HEK293 (cell line): ENCODE data around the gene UNC5CL.
A peak's percentile ranks its signal among the peaks of the same experiment; 100 is the strongest.

Source experiments
- CTCF ChIA-PET: fragments of 350-600 bp; formaldehyde crosslinking; extraction: SDS; loops from one replicate; lab custom pipeline; 2021; ENCODE audit warnings: antibody characterized with exemption; lab: Yijun Ruan, JAX
- POLR2A ChIA-PET: fragments of 300-600 bp; formaldehyde crosslinking; extraction: SDS; loops from one replicate; lab custom pipeline; 2020; ENCODE audit warnings: antibody characterized with exemption, inconsistent platforms; lab: Yijun Ruan, JAX
- H3K27ac ChIP-seq: fragments of 200-500 bp; sonication (Bioruptor generic); 2 replicates; pipeline ENCODE4 v1.5.1; 2014; ENCODE audit warnings: low read depth, low read length, control low read depth, inconsistent platforms; ENCODE audit errors: extremely low read depth
- H3K36me3 ChIP-seq, 2 experiments: fragments of 200-500 bp in 1 of 2; sonication (Bioruptor generic) in 1 of 2; 1 replicate in 1 of 2; 2 replicates in 1 of 2; pipeline ENCODE4 v1.5.1; 2014 to 2017; ENCODE audit warnings: inconsistent platforms in 2 of 2, low read length in 2 of 2; ENCODE audit not compliant: control insufficient read depth in 2 of 2, insufficient read depth in 1 of 2
- H3K4me1 ChIP-seq: fragments of 200-500 bp; sonication (Bioruptor generic); 2 replicates; pipeline ENCODE4 v1.5.1; 2014; ENCODE audit warnings: mild to moderate bottlenecking, low read length, inconsistent platforms; ENCODE audit not compliant: control insufficient read depth, insufficient read depth
- H3K4me3 ChIP-seq: 2 replicates; pipeline ENCODE4 v1.5.1; 2011; ENCODE audit warnings: low read depth, mild to moderate bottlenecking, control low read depth, low read length, moderate library complexity
- H3K9me3 ChIP-seq: fragments of 200-500 bp; sonication (Bioruptor generic); 2 replicates; pipeline ENCODE4 v1.5.1; 2014; ENCODE audit warnings: low read depth, low read length, inconsistent platforms; ENCODE audit not compliant: control insufficient read depth, insufficient read depth
- EGR2 ChIP-seq: fragments of 450-650 bp; formaldehyde crosslinking; IDR thresholded peaks from 2 replicates; pipeline ENCODE4 v1.5.1; 2016; ENCODE audit warnings: low read depth, missing biosample characterization, missing genetic modification characterization
- GFI1B ChIP-seq: fragments of 450-650 bp; formaldehyde crosslinking; IDR thresholded peaks from 2 replicates; pipeline ENCODE4 v1.5.1; 2016; ENCODE audit warnings: missing biosample characterization, missing genetic modification characterization
- GLIS1 ChIP-seq: fragments of 450-650 bp; formaldehyde crosslinking; IDR thresholded peaks from 2 replicates; pipeline ENCODE4 v1.5.1; 2016; ENCODE audit warnings: missing biosample characterization, missing genetic modification characterization
- SCRT1 ChIP-seq: fragments of 450-650 bp; formaldehyde crosslinking; IDR thresholded peaks from 2 replicates; pipeline ENCODE4 v1.5.1; 2016; ENCODE audit warnings: missing biosample characterization, missing genetic modification characterization, borderline replicate concordance
- TCF7L2 ChIP-seq: IDR thresholded peaks from 2 replicates; pipeline ENCODE4 v1.6.1; 2011; ENCODE audit warnings: low read depth, mild to moderate bottlenecking, inconsistent platforms, low read length, moderate library complexity, borderline replicate concordance
- TRIM28 ChIP-seq: IDR thresholded peaks from 2 replicates; pipeline ENCODE4 v1.6.1; 2011; ENCODE audit warnings: low read length, control low read depth, borderline replicate concordance
- ZFHX2 ChIP-seq: fragments of 450-650 bp; formaldehyde crosslinking; conservative IDR thresholded peaks from 2 replicates; pipeline ENCODE4 v1.5.1; 2016; ENCODE audit warnings: missing biosample characterization, missing genetic modification characterization
- ZFP41 ChIP-seq: fragments of 450-650 bp; formaldehyde crosslinking; IDR thresholded peaks from 2 replicates; pipeline ENCODE4 v1.5.1; 2016; ENCODE audit warnings: missing biosample characterization, missing genetic modification characterization, borderline replicate concordance
- ZFP69B ChIP-seq: fragments of 450-650 bp; formaldehyde crosslinking; IDR thresholded peaks from 2 replicates; pipeline ENCODE4 v1.5.1; 2016; ENCODE audit warnings: missing biosample characterization, missing genetic modification characterization
- ZNF138 ChIP-seq: fragments of 450-650 bp; formaldehyde crosslinking; IDR thresholded peaks from 2 replicates; pipeline ENCODE4 v1.5.1; 2016; ENCODE audit warnings: missing biosample characterization, missing genetic modification characterization, borderline replicate concordance
- ZNF140 ChIP-seq: fragments of 450-650 bp; formaldehyde crosslinking; IDR thresholded peaks from 2 replicates; pipeline ENCODE4 v1.5.1; 2016; ENCODE audit warnings: missing biosample characterization, missing genetic modification characterization
- ZNF175 ChIP-seq: fragments of 450-650 bp; formaldehyde crosslinking; IDR thresholded peaks from 2 replicates; pipeline ENCODE4 v1.5.1; 2016; ENCODE audit warnings: missing biosample characterization, missing genetic modification characterization
- ZNF202 ChIP-seq: fragments of 450-650 bp; formaldehyde crosslinking; IDR thresholded peaks from 2 replicates; pipeline ENCODE4 v1.5.1; 2016; ENCODE audit warnings: missing biosample characterization, missing genetic modification characterization, borderline replicate concordance
- ZNF292 ChIP-seq: fragments of 450-650 bp; formaldehyde crosslinking; IDR thresholded peaks from 2 replicates; pipeline ENCODE4 v1.5.1; 2016; ENCODE audit warnings: low read depth, missing biosample characterization, missing genetic modification characterization, borderline replicate concordance
- ZNF37A ChIP-seq: fragments of 450-650 bp; IDR thresholded peaks from 2 replicates; pipeline ENCODE4 v1.5.1; 2018; ENCODE audit warnings: missing biosample characterization, missing genetic modification characterization
- ZNF394 ChIP-seq: fragments of 450-650 bp; formaldehyde crosslinking; IDR thresholded peaks from 2 replicates; pipeline ENCODE4 v1.5.1; 2016; ENCODE audit warnings: missing biosample characterization, missing genetic modification characterization, mild to moderate bottlenecking, moderate library complexity, borderline replicate concordance
- ZNF585B ChIP-seq: fragments of 450-650 bp; formaldehyde crosslinking; IDR thresholded peaks from 2 replicates; pipeline ENCODE4 v1.5.1; 2016; ENCODE audit warnings: missing biosample characterization, missing genetic modification characterization
- ZNF610 ChIP-seq: fragments of 450-650 bp; formaldehyde crosslinking; IDR thresholded peaks from 2 replicates; pipeline ENCODE4 v1.5.1; 2016; ENCODE audit warnings: missing biosample characterization, missing genetic modification characterization, borderline replicate concordance
- ZNF660 ChIP-seq: fragments of 450-650 bp; IDR thresholded peaks from 2 replicates; pipeline ENCODE4 v1.5.1; 2018; ENCODE audit warnings: missing biosample characterization, mild to moderate bottlenecking, missing genetic modification characterization
- ZNF664 ChIP-seq: fragments of 450-650 bp; formaldehyde crosslinking; IDR thresholded peaks from 2 replicates; pipeline ENCODE4 v1.5.1; 2016; ENCODE audit warnings: missing biosample characterization, missing genetic modification characterization
- ZNF670 ChIP-seq: fragments of 450-650 bp; formaldehyde crosslinking; IDR thresholded peaks from 2 replicates; pipeline ENCODE4 v1.5.1; 2016; ENCODE audit warnings: missing biosample characterization, missing genetic modification characterization, low read depth
- TF ChIP-seq, protein P1 (sequence below): fragments of 450-650 bp; formaldehyde crosslinking; IDR thresholded peaks from 2 replicates; pipeline ENCODE4 v1.5.1; 2016; ENCODE audit warnings: missing biosample characterization, missing genetic modification characterization, low read depth
- TF ChIP-seq, protein P2 (sequence below): fragments of 450-650 bp; formaldehyde crosslinking; IDR thresholded peaks from 2 replicates; pipeline ENCODE4 v1.5.1; 2016; ENCODE audit warnings: missing biosample characterization, missing genetic modification characterization
- TF ChIP-seq, protein P3 (sequence below): fragments of 450-650 bp; formaldehyde crosslinking; IDR thresholded peaks from 2 replicates; pipeline ENCODE4 v1.5.1; 2016; ENCODE audit warnings: missing biosample characterization, missing genetic modification characterization
- TF ChIP-seq, protein P4 (sequence below): fragments of 450-650 bp; formaldehyde crosslinking; IDR thresholded peaks from 2 replicates; pipeline ENCODE4 v1.5.1; 2016; ENCODE audit warnings: missing biosample characterization, missing genetic modification characterization
- TF ChIP-seq, protein P5 (sequence below): fragments of 450-650 bp; formaldehyde crosslinking; IDR thresholded peaks from 2 replicates; pipeline ENCODE4 v1.5.1; 2017; ENCODE audit warnings: missing biosample characterization, missing genetic modification characterization

Gene UNC5CL

DNA sequence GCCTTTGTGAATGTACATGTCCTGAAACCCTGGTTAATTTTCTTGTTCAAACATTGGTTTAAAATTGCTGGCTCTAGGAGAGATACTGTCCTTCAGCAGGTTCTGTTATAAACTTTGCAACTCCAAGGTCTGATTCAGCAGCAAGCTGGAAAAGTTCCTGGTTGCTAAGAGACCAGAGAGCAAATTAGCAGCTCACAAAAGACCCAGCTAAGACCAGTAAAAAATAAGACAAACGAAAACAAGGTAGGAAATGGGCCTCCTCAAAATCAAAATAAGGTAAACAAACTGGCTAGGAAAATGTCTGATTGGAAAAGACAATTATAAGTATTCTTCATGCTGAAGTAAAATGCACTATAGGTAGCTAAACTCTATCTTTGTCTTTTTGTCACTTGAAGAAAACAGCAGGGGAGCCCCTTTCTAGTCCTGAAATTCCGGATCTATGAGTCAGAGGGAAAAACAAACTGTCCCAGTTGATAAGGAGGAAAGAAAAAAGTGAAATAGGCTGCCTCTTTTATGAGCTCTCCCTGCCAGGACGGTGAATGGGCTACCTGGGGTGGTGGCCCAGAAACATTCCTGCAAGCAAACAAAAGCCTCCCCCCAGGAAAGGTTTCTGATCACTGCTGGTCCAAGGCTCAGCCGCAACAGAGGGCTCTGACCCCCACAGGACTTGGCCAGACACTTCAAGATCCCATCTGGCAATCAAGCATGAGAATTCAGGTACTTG, 41.6 kb downstream of the UNC5CL start (continued):
- TF ChIP-seq, protein P1, sequence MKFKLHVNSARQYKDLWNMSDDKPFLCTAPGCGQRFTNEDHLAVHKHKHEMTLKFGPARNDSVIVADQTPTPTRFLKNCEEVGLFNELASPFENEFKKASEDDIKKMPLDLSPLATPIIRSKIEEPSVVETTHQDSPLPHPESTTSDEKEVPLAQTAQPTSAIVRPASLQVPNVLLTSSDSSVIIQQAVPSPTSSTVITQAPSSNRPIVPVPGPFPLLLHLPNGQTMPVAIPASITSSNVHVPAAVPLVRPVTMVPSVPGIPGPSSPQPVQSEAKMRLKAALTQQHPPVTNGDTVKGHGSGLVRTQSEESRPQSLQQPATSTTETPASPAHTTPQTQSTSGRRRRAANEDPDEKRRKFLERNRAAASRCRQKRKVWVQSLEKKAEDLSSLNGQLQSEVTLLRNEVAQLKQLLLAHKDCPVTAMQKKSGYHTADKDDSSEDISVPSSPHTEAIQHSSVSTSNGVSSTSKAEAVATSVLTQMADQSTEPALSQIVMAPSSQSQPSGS (tag by site-specific recombination), result no peak
- TF ChIP-seq EGR2 (tag by site-specific recombination), result no peak
- TF ChIP-seq ZNF202 (tag by site-specific recombination), result no peak
- no peak for TF ChIP-seq ZNF670 (tag by site-specific recombination)
- no peak for TF ChIP-seq ZFHX2 (tag by site-specific recombination)
- no peak for TF ChIP-seq ZFP69B
- TF ChIP-seq, protein P2, sequence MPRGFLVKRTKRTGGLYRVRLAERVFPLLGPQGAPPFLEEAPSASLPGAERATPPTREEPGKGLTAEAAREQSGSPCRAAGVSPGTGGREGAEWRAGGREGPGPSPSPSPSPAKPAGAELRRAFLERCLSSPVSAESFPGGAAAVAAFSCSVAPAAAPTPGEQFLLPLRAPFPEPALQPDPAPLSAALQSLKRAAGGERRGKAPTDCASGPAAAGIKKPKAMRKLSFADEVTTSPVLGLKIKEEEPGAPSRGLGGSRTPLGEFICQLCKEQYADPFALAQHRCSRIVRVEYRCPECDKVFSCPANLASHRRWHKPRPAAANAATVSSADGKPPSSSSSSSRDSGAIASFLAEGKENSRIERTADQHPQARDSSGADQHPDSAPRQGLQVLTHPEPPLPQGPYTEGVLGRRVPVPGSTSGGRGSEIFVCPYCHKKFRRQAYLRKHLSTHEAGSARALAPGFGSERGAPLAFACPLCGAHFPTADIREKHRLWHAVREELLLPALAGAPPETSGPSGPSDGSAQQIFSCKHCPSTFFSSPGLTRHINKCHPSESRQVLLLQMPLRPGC (tag by site-specific recombination), result peak; percentile 52; the same call in 1 of the 2 replicates
- TF ChIP-seq, protein P3, sequence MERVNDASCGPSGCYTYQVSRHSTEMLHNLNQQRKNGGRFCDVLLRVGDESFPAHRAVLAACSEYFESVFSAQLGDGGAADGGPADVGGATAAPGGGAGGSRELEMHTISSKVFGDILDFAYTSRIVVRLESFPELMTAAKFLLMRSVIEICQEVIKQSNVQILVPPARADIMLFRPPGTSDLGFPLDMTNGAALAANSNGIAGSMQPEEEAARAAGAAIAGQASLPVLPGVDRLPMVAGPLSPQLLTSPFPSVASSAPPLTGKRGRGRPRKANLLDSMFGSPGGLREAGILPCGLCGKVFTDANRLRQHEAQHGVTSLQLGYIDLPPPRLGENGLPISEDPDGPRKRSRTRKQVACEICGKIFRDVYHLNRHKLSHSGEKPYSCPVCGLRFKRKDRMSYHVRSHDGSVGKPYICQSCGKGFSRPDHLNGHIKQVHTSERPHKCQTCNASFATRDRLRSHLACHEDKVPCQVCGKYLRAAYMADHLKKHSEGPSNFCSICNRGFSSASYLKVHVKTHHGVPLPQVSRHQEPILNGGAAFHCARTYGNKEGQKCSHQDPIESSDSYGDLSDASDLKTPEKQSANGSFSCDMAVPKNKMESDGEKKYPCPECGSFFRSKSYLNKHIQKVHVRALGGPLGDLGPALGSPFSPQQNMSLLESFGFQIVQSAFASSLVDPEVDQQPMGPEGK (tag by site-specific recombination), result peak; percentile 84
- no peak; the same call in 1 of the 2 replicates for TF ChIP-seq TCF7L2
- TF ChIP-seq ZNF175 (tag by site-specific recombination), result no peak
- no peak for TF ChIP-seq ZNF610
- TF ChIP-seq ZNF292 (tag by site-specific recombination), result no peak
- peak; percentile 42; the same call in 1 of the 2 replicates for TF ChIP-seq ZNF660 (tag by site-specific recombination)
- TF ChIP-seq, protein P4, sequence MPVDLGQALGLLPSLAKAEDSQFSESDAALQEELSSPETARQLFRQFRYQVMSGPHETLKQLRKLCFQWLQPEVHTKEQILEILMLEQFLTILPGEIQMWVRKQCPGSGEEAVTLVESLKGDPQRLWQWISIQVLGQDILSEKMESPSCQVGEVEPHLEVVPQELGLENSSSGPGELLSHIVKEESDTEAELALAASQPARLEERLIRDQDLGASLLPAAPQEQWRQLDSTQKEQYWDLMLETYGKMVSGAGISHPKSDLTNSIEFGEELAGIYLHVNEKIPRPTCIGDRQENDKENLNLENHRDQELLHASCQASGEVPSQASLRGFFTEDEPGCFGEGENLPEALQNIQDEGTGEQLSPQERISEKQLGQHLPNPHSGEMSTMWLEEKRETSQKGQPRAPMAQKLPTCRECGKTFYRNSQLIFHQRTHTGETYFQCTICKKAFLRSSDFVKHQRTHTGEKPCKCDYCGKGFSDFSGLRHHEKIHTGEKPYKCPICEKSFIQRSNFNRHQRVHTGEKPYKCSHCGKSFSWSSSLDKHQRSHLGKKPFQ (tag by site-specific recombination), result no peak
- TF ChIP-seq GFI1B (tag by site-specific recombination), result peak; percentile 70

DNA sequence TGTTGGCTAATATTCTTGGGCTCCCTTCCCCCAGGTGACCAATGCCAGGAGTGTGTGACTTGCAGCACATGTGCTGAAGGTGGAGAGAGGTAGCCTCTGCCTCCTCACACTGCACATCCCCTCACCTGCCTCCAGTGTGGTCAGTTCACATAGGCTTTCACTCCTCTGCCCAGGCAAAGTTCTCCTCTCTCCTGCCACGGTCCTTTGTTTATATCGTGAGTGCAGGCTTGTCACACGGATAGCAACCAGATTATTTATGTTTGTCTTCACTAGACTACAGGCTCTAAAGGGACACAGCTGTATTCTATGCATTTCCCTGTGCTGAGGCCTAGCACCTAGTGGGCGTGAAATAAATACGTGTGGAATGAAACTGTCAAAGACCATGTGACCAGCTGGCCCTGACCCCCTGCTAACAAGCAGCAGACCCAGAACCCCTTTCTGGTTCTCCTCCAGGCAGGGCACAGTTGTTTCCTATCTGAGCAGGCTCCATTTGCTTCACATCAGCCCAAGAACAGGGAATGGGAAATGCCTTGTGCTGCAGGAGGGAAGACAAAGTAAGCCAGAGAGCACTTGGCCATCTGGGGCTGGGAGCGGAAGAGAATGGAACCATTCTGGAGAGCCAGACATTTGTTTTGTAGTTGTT, 42.3 kb downstream of the UNC5CL start:
- ChIA-PET CTCF (interaction anchor here (0.7 to 4.9 kb wide), 6 partner anchors 18 to 107 kb away, joined by 3 to 40 read pairs (median 14); no protein-coding TSS in a partner anchor), POLR2A (interaction anchor here (0.8 to 1.8 kb wide), 2 partner anchors 8 to 76 kb away, joined by 3 to 8 read pairs; partner anchors contain the start of genes NFYA and OARD1)
- H3K36me3 ChIP-seq, result no peaks in the 10 kb centered on the region
- no peaks in the 10 kb centered on the region for H3K9me3 ChIP-seq
- H3K4me1 ChIP-seq, result peaks cover 20% of the 10 kb centered on the region
- H3K4me3 ChIP-seq, result no peak overlapping the region
- peak overlapping the region; percentile 70 for H3K27ac ChIP-seq
- TF ChIP-seq ZNF664 (tag by site-specific recombination), result no peak
- TF ChIP-seq ZNF585B (tag by site-specific recombination), result no peak
- no peak for TF ChIP-seq ZNF37A (tag by site-specific recombination)
- no peak for TF ChIP-seq ZNF670 (tag by site-specific recombination)
- TF ChIP-seq, protein P5, sequence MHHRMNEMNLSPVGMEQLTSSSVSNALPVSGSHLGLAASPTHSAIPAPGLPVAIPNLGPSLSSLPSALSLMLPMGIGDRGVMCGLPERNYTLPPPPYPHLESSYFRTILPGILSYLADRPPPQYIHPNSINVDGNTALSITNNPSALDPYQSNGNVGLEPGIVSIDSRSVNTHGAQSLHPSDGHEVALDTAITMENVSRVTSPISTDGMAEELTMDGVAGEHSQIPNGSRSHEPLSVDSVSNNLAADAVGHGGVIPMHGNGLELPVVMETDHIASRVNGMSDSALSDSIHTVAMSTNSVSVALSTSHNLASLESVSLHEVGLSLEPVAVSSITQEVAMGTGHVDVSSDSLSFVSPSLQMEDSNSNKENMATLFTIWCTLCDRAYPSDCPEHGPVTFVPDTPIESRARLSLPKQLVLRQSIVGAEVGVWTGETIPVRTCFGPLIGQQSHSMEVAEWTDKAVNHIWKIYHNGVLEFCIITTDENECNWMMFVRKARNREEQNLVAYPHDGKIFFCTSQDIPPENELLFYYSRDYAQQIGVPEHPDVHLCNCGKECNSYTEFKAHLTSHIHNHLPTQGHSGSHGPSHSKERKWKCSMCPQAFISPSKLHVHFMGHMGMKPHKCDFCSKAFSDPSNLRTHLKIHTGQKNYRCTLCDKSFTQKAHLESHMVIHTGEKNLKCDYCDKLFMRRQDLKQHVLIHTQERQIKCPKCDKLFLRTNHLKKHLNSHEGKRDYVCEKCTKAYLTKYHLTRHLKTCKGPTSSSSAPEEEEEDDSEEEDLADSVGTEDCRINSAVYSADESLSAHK, result no peak
- no peak for TF ChIP-seq ZNF394 (tag by site-specific recombination)
- TF ChIP-seq SCRT1 (tag by site-specific recombination), result no peak
- no peak for TF ChIP-seq ZFP41 (tag by site-specific recombination)
- no peak for TF ChIP-seq ZNF138 (tag by site-specific recombination)
- TF ChIP-seq GLIS1 (tag by site-specific recombination), result peak; percentile 11; the same call in 1 of the 2 replicates
- no peak for TF ChIP-seq ZNF140 (tag by site-specific recombination)
- peak; percentile 5; the same call in 1 of the 2 replicates for TF ChIP-seq TRIM28
- TF ChIP-seq ZFHX2 (tag by site-specific recombination), result peak; percentile 47; the same call in 1 of the 2 replicates
